22Rv1 (cell line): ENCODE measurements around the gene KIF25.

Experiments used
- CTCF ChIP-seq: fragments of 450-650 bp; IDR thresholded peaks from 2 replicates; pipeline ENCODE4 v1.5.1; 2017; ENCODE audit warnings: mild to moderate bottlenecking
- ZFX ChIP-seq: fragments of 450-650 bp; IDR thresholded peaks from 2 replicates; pipeline ENCODE4 v1.6.1; 2017; ENCODE audit warnings: antibody characterized with exemption, borderline replicate concordance

GRCh38 chr6:167980911-167981580 lies 16.4 kb upstream of the KIF25 start:
- TF ChIP-seq CTCF (no peak), ZFX (no peak)
